HepG2 (cell line): ENCODE data around the gene NCMAP. TPM values are rescaled to one million over a fixed set of nuclear protein-coding genes. Genes with fewer than 3 reads are reported as not detected.

Experiments
- ATAC-seq: fragments of 200-7000 bp; cut with Tn5 transposase; 3 replicates; pipeline ENCODE4 v1.9.1; 2020; ENCODE audit warnings: mild to moderate bottlenecking, moderate library complexity
- BruUV-seq: library from RNA; stranded (reverse); fragments of 400-500 nt; replicated peaks from 2 replicates; lab custom pipeline; 2021; lab: Mats Ljungman, UMichigan
- CTCF ChIA-PET: fragments of 300-600 bp; formaldehyde crosslinking; extraction: SDS; loops from one replicate; lab custom pipeline; 2021; ENCODE audit warnings: low total read pairs, inconsistent platforms, low intra/inter-chr PET ratio; lab: Yijun Ruan, JAX
- POLR2A ChIA-PET: fragments of 350-600 bp; sonication (Branson Sonifier 250); formaldehyde crosslinking; loops from one replicate; lab custom pipeline; 2020; ENCODE audit warnings: antibody characterized with exemption, inconsistent platforms; lab: Yijun Ruan, JAX
- DNase-seq: peaks from one replicate; pipeline ENCODE4 v3.0.0-alpha.2; 2015; ENCODE audit warnings: low spot score
- FAIRE-seq: peaks from 3 replicates; lab custom pipeline; 2011; peaks lifted over from hg19 to GRCh38; lab: Jason Lieb, UNC
- H2AFZ ChIP-seq: one replicate; pipeline ENCODE4 v1.6.1; 2011; ENCODE audit warnings: low read length, inconsistent platforms
- H3K27ac ChIP-seq: fragments of 300-600 bp; 3 replicates; pipeline ENCODE4 v1.8.0; 2011; ENCODE audit warnings: mixed run types, mild to moderate bottlenecking, mixed read lengths, low read length, inconsistent platforms; ENCODE audit not compliant: insufficient read depth; ENCODE audit errors: extremely low read length
- H3K27me3 ChIP-seq, 2 experiments: fragments of 200-600 bp in 1 of 2; 2 replicates in 1 of 2; 3 replicates in 1 of 2; pipeline versions ENCODE4 v1.6.0 to v1.8.0; 2011; ENCODE audit warnings: low read length in 2 of 2, mild to moderate bottlenecking in 2 of 2, moderate library complexity in 2 of 2, inconsistent platforms in 1 of 2; ENCODE audit not compliant: insufficient read depth in 2 of 2, control insufficient read depth in 1 of 2
- H3K36me3 ChIP-seq, 2 experiments: fragments of 200-600 bp in 1 of 2; replicated peaks in 1 of 2; 2 replicates in 1 of 2; 3 replicates in 1 of 2; pipeline versions ENCODE4 v1.5.1 to v1.8.0; 2011; ENCODE audit warnings: low read length in 2 of 2, inconsistent platforms in 1 of 2; ENCODE audit not compliant: insufficient read depth in 2 of 2, control insufficient read depth in 1 of 2
- H3K4me1 ChIP-seq: 2 replicates; pipeline ENCODE4 v1.5.1; 2012; ENCODE audit warnings: low read length, inconsistent platforms; ENCODE audit not compliant: insufficient read depth
- H3K4me2 ChIP-seq: 2 replicates; pipeline ENCODE4 v1.6.0; 2011; ENCODE audit warnings: low read depth, low read length, inconsistent platforms
- H3K4me3 ChIP-seq, 3 experiments: fragments of 200-600 bp in 1 of 3; sonication (generic), shearing (Covaris generic) in 1 of 3; replicated peaks in 1 of 3; 2 replicates each; pipeline ENCODE4 v1.5.1; 2011 to 2016; ENCODE audit warnings: low read length in 3 of 3, inconsistent platforms in 2 of 3, low read depth in 2 of 3, mild to moderate bottlenecking in 2 of 3, control low read depth in 1 of 3, mixed read lengths in 1 of 3; ENCODE audit not compliant: insufficient read depth in 1 of 3
- H3K79me2 ChIP-seq: one replicate; pipeline ENCODE4 v1.6.1; 2011; ENCODE audit warnings: low read length, inconsistent platforms; ENCODE audit not compliant: insufficient read depth
- H3K9ac ChIP-seq: 2 replicates; pipeline ENCODE4 v1.6.0; 2011; ENCODE audit warnings: mild to moderate bottlenecking, low read depth, low read length, inconsistent platforms; ENCODE audit not compliant: insufficient read depth
- H3K9me3 ChIP-seq: 2 replicates; pipeline ENCODE4 v1.5.1; 2012; ENCODE audit warnings: mild to moderate bottlenecking, low read length
- H4K20me1 ChIP-seq: 2 replicates; pipeline ENCODE4 v1.6.0; 2011; ENCODE audit warnings: inconsistent platforms, mild to moderate bottlenecking, low read length, moderate library complexity; ENCODE audit not compliant: insufficient read depth
- FOXJ3 ChIP-seq: sonication (generic); formaldehyde crosslinking; IDR thresholded peaks from 2 replicates; pipeline ENCODE4 v1.4.0; 2020; ENCODE audit warnings: missing genetic modification reagents, mild to moderate bottlenecking, borderline replicate concordance
- MAF1 ChIP-seq: sonication (generic); formaldehyde crosslinking; IDR thresholded peaks from 2 replicates; pipeline ENCODE4 v1.5.0; 2020; ENCODE audit warnings: missing genetic modification reagents, borderline replicate concordance
- RBM22 ChIP-seq: fragments of 200-400 bp; formaldehyde crosslinking; optimal IDR thresholded peaks from 2 replicates; pipeline ENCODE3; 2017; ENCODE audit warnings: mild to moderate bottlenecking, low read length, moderate library complexity
- RCOR2 ChIP-seq: IDR thresholded peaks from 2 replicates; pipeline ENCODE4 v1.6.1; 2016; ENCODE audit warnings: missing biosample characterization, missing genetic modification reagents
- REXO4 ChIP-seq: sonication (generic); formaldehyde crosslinking; IDR thresholded peaks from 2 replicates; pipeline ENCODE4 v1.8.0; 2022; ENCODE audit warnings: missing genetic modification reagents, mild to moderate bottlenecking, borderline replicate concordance
- RXRB ChIP-seq: IDR thresholded peaks from 2 replicates; pipeline ENCODE4 v1.6.1; 2016; ENCODE audit warnings: borderline replicate concordance, missing genetic modification reagents, missing compliant biosample characterization
- ZBTB38 ChIP-seq: sonication (generic); formaldehyde crosslinking; IDR thresholded peaks from 2 replicates; pipeline ENCODE4 v1.5.1; 2020; ENCODE audit warnings: mild to moderate bottlenecking, missing genetic modification reagents
- ZMYM3 ChIP-seq: sonication (generic); formaldehyde crosslinking; IDR thresholded peaks from 2 replicates; pipeline ENCODE4 v1.5.1; 2020; ENCODE audit warnings: mild to moderate bottlenecking, missing genetic modification reagents
- ZNF644 ChIP-seq: IDR thresholded peaks from 2 replicates; pipeline ENCODE4 v1.6.1; 2016; ENCODE audit warnings: low read depth
- ZNF768 ChIP-seq: sonication (generic); formaldehyde crosslinking; IDR thresholded peaks from 2 replicates; pipeline ENCODE4 v1.4.0; 2020; ENCODE audit warnings: missing genetic modification reagents
- WGBS: methylation state at CpG from one replicate; pipeline ENCODE4 v1.1.6; 2017; ENCODE audit warnings: low lambda C conversion rate; 5-methylcytosine and 5-hydroxymethylcytosine counted together
- in situ Hi-C: cut with HindIII; loops from 2 replicates; pipeline ENCODE4 v1.10.0; 2017; ENCODE audit warnings: low pct_unique_long_range_greater_than_20kb; ENCODE audit not compliant: extremely low pct_ligation_motif_present
- intact Hi-C: fragments of 100-400 bp; cut with micrococcal nuclease; formaldehyde crosslinking; loops from one replicate; pipeline ENCODE4 v1.10.0; 2022; ENCODE audit not compliant: unreplicated experiment
- polyA plus RNA-seq, 8 experiments: library from polyadenylated mRNA; depleted of rRNA in 3 of 8; stranded (reverse) in 7 of 8; unstranded in 1 of 8; fragments of >200 nt; fragmentation: Illumina TruSeq in 4 of 8; extraction: Trizol in 4 of 8; gene quantifications; 2 replicates each; pipeline versions ENCODE4 v1.2.1 to v1.2.3, GENCODE V29; 2011 to 2016; ENCODE audit warnings: low read depth in 4 of 8, missing spikeins in 1 of 8, mixed read lengths in 1 of 8; ENCODE audit not compliant: insufficient read depth in 1 of 8
- total RNA-seq, 5 experiments: library from RNA; depleted of rRNA; stranded (reverse); fragments of >200 nt; fragmentation: Illumina TruSeq; extraction: Trizol; gene quantifications; 2 replicates each; pipeline ENCODE4 v1.2.3, GENCODE V29; 2016; ENCODE audit warnings: low read depth in 1 of 5
- TF ChIP-seq, protein P1 (sequence below): IDR thresholded peaks from 2 replicates; pipeline ENCODE4 v1.6.1; 2018; ENCODE audit warnings: missing genetic modification reagents
- TF ChIP-seq, protein P2 (sequence below): sonication (generic); formaldehyde crosslinking; IDR thresholded peaks from 2 replicates; pipeline ENCODE4 v1.4.0; 2020; ENCODE audit warnings: missing genetic modification reagents
- TF ChIP-seq, protein P3 (sequence below): sonication (generic); formaldehyde crosslinking; IDR thresholded peaks from 2 replicates; pipeline ENCODE4 v1.4.0; 2020; ENCODE audit warnings: mild to moderate bottlenecking, missing genetic modification reagents

The NCMAP gene
- total and polyA plus RNA-seq, 2 of the 13 experiments (the other 11 are each of a cell fraction or from before 2014, with no cell fraction given): 2.7 to 20.0 TPM

- TF ChIP-seq, protein P1, sequence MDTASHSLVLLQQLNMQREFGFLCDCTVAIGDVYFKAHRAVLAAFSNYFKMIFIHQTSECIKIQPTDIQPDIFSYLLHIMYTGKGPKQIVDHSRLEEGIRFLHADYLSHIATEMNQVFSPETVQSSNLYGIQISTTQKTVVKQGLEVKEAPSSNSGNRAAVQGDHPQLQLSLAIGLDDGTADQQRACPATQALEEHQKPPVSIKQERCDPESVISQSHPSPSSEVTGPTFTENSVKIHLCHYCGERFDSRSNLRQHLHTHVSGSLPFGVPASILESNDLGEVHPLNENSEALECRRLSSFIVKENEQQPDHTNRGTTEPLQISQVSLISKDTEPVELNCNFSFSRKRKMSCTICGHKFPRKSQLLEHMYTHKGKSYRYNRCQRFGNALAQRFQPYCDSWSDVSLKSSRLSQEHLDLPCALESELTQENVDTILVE (CRISPR knock-in tag): 0 out of 2 replicates have a peak, but pooled peaks have one; percentile 53
- peak; percentile 15; the same call in 1 of the 2 replicates for TF ChIP-seq FOXJ3 (CRISPR knock-in tag)
- TF ChIP-seq, protein P2, sequence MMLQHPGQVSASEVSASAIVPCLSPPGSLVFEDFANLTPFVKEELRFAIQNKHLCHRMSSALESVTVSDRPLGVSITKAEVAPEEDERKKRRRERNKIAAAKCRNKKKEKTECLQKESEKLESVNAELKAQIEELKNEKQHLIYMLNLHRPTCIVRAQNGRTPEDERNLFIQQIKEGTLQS (CRISPR knock-in tag): peak; percentile 88
Observed at GRCh38 chr1:24549210-24549609, 6.7 kb upstream of the NCMAP start (continued).

GRCh38 chr1:24551290-24551959 lies 4.5 kb upstream of the NCMAP start:
- CTCF ChIA-PET: no interaction called here
- H3K9ac ChIP-seq: peak overlapping the region; percentile 72
- TF ChIP-seq REXO4 (no peak), ZBTB38 (CRISPR knock-in tag) (no peak), RXRB (CRISPR knock-in tag) (no peak), ZNF644 (CRISPR knock-in tag) (no peak), RCOR2 (CRISPR knock-in tag) (peak; percentile 59; the same call in 1 of the 2 replicates), RBM22 (no peak), ZMYM3 (CRISPR knock-in tag) (peak; percentile 71), MAF1 (CRISPR knock-in tag) (no peak), ZNF768 (CRISPR knock-in tag) (peak; percentile 94)
- TF ChIP-seq, protein P3, sequence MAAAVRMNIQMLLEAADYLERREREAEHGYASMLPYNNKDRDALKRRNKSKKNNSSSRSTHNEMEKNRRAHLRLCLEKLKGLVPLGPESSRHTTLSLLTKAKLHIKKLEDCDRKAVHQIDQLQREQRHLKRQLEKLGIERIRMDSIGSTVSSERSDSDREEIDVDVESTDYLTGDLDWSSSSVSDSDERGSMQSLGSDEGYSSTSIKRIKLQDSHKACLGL (CRISPR knock-in tag): 0 out of 2 replicates have a peak, but pooled peaks have one; percentile 9
- no peaks in the 10 kb centered on the region for H3K36me3 ChIP-seq
- H3K4me1 ChIP-seq: peaks cover 88% of the 10 kb centered on the region
- 79% methylated on average over 13 of the region's 13 CpGs for WGBS
- ATAC-seq (no peak), DNase-seq (no peak), FAIRE-seq (no peak)
- no peaks in the 10 kb centered on the region for H3K27me3 ChIP-seq
- H3K27ac ChIP-seq: peak overlapping the region; percentile 92
- in situ Hi-C loops: no loop called here
- no peak overlapping the region for H2AFZ ChIP-seq
- TSS peak; percentile 81 for BruUV-seq
- intact Hi-C loops: no loop called here
- no peaks in the 10 kb centered on the region for H4K20me1 ChIP-seq
- no peaks in the 10 kb centered on the region for H3K9me3 ChIP-seq
- H3K79me2 ChIP-seq: no peaks in the 10 kb centered on the region
- POLR2A ChIA-PET: no interaction called here
- H3K4me2 ChIP-seq: peak overlapping the region; percentile 65
- H3K4me3 ChIP-seq: no peak overlapping the region
